Mesenteric fat pad (tissue), 1 donor: ENCODE measurements around the gene ABCD4. TPM values are rescaled to one million over a fixed set of nuclear protein-coding genes. Genes with fewer than 3 reads are reported as not detected.
"Not testable (repeated sequence)": the region's sequence is repeated elsewhere in the genome, so short reads cannot be mapped to it uniquely, and the experiment has no call there.

ENCODE experiments used
- DNase-seq: peaks from one replicate; pipeline ENCODE4 v3.0.0-alpha.2; 2020; ENCODE audit warnings: low spot score
- total RNA-seq: library from RNA; stranded (reverse); fragmentation: NEBNext Ultra II Directional; extraction: Animal tissue kit (Norgen Biotek cat#: 25700); gene quantifications from one replicate; pipeline ENCODE4 v1.2.1, GENCODE V29; 2021
- donor health status: DM: yes; HTN: yes; CAD: no.

ABCD4 gene
- total RNA-seq, 1 donor from 2014 or later = 41.5 TPM

DNA sequence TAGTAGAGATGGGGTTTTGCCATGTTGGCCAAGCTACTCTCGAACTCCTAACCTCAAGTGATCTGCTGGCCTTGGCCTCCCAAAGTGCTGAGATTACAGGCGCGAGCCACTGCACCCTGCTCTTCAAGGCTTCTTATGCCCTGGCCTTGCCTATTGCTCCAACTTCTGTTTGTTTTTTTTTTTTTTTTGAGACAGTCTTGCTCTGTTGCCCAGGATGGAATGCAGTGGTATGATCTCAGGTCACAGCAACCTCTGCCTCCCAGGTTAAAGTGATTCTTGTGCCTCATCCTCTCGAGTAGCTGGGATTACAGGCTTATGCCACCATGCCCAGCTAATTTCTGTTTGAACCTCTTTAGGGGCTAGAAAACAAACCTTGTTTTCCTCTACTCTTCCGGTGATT lies 6.0 kb upstream of the ABCD4 start:
- no peak for DNase-seq

GRCh38 chr14:74302152-74302628 lies 544 bp downstream of the ABCD4 start:
- DNase-seq = no peak

DNA sequence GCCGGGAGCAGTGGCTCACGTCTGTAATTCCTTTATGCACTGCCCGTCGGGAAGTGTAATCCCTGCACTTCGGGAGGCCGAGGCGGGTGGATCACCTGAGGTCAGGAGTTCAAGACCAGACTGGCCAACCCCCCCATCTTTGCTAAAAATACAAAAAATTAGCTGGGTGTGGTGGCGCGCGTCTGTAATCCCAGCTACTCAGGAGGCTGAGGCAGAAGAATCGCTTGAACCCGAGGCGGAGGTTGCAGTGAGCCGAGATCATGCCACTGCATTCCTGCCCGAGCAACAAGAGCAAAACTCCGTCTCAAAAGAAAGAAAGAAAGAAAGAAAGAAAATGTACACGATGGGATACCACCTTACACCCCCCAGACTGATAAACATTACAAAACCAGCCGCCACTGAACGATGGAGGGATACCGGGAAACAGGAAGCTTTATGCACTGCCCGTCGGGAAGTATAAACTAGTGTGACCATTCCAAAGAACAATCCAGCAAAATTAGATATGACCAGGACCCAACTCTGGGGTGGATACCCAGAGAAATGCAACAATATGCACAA lies 1.1 kb downstream of the ABCD4 start:
- no peak for DNase-seq

- DNase-seq = no peak
These were observed 3.6 kb downstream of the ABCD4 start for GRCh38 chr14:74299061-74299545.

DNA sequence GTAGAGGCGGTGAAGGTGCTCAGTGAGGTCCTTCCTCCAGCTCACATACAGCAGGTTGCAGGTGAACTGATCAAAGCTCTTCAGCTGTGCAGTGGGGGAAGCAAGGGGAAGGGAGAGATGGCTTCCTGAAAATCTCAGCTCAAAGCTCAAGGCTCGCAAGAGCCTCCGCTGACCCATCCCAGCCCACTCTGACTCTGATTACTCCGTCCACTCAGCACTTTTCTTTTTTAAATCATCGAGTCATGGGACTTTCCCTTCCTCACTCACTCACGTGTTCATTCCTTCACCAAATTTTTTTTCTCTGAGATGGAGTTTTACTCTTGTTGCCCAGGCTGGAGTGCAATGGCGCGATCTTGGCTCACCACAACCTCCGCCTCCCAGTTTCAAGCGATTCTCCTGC lies 4.7 kb downstream of the ABCD4 start:
- no peak for DNase-seq

DNA sequence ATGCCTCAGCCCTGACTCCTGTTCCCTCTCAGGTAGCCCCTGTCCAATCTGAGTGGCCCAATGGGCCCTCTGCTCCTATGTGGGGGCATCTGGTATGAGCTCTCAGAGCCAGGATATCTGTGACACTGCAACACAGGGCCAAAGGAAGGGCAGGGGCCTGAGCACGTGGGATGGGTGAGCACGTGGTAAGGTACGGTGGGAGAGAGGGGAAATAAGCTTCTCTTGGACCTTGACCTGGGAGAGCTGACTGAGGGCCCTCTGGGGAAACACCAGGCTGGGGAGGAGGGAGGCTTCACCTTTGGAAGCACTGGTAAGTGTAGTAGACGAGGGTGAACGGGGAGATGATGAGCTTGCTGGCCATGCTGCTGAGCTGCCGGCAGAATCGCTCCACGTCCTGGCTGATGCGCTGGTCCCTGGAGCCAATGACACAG lies 6.7 kb downstream of the ABCD4 start:
- DNase-seq = no peak

- DNase-seq = no peak
These were observed 9.1 kb downstream of the ABCD4 start for GRCh38 chr14:74293606-74294005.

- no peak for DNase-seq
These were observed 10.7 kb downstream of the ABCD4 start for GRCh38 chr14:74292061-74292460.

DNA sequence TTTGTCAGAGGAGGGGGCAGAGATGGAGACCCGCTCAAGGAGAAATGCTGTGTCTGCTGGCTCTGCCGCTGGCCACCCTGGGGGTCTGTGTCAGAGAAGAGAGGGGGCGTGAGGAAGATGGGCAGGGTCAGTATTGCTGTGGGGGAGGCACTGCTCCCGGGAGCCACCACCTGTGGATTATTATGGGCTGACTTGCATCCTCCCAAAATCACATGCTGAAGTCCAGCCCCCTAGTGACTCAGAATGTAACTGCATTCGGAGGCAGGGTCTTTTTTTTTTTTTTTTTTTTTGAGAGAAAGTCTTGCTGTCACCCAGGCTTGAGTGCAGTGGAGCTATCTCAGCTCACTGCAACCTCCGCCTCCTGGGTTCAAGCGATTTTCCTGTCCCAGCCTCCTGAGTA lies 12.3 kb downstream of the ABCD4 start:
- no peak for DNase-seq

DNA sequence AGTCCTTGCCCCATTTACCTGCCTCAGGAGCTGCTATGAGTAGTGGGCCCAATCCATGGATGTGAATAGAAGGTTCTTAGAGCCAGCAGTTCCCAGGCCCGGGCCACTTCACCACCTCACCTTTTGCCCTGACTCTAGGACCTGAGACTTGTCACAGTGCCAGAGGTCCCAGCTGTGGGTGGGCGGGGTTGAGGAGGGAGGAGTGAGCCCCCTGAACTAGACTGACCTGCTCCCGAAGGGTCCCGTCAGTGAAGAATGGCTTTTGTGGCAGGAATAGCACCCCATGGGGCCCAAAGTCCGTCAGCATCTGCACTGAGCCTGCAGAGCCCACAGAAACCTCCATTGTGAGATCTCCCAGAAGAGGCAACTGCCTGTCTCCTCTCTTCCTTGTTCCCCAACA lies 12.9 kb downstream of the ABCD4 start:
- no peak for DNase-seq

- no peak for DNase-seq
These were observed 16.0 kb downstream of the ABCD4 start for GRCh38 chr14:74286736-74287135.

DNA sequence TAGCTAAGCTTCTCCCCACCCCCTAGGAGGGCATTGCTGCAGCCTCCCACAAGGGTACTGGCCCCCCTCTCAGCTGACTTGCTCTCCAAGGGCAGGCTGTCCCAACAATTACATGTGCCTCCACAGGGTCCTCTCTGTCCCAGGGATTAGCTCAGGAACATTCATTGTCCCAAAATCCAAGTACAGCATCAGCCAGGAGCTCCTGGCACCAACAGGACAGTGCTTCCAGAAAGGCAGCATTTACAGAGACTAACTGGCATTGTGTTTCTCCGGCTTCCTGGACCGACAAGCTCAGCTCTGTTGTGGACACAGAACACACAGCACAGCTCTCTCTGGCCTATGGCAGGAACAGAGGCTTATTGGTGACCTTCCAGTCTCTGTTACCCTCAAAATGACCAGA lies 21.7 kb downstream of the ABCD4 start:
- no peak for DNase-seq

DNA sequence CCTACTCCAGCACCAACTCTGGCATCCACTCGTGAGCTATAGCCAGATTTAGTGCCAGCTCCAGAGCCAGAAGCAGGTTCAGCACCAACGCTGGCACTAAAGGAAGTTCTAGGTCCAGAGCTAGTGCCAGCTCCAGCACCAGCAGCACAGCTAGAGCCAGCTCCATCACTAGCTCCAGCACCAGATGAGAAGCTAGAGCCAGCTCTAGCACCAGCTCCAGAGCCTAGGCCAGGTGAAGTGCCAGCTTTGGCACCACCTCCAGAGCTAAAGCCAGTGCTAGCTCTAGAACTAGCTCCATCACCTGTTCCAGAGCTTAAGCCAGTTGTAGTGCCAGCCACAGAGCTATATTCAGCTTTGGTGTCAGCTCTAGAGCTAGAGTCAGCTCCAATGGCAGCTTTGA lies 24.7 kb downstream of the ABCD4 start:
- DNase-seq = no peak

GRCh38 chr14:74275241-74275841 lies 27.4 kb downstream of the ABCD4 start:
- no peak for DNase-seq

GRCh38 chr14:74271365-74271764 lies 31.4 kb downstream of the ABCD4 start:
- DNase-seq = no peak

DNA sequence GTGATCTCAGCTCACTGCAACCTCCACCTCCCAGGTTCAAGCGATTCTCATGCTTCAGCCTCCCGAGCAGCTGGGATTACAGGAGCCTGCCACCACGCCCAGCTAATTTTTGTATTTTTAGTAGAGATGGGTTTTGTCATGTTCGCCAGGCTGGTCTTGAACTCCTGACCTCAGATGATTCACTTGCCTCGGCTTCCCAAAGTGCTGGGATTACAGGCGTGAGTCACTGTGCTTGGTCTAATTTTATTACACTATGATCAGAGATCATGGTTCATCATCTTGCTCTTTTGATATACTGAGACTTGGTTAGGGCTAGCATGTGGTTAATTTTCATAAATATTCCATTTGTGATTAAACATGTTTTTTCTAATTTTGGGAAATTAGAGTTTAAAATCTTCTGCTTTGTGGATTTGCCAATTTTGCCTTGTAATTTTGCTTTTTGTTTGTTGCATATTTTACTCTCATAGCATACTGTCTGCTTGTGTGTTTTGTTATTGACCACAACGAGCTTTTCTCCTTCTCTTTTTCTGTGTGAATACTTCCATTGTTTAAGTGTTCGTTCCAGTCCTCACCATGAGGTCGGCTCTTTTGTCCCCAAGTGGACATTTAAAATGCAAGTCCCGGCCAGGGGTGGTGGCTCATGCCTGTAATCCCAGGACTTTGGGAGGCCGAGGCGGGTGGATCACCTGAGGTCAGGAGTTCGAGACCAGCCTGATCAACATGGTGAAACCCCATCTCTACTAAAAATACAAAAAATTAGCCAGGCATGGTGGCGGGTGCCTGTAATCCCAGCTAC lies 32.2 kb downstream of the ABCD4 start:
- DNase-seq = not testable (repeated sequence)

DNA sequence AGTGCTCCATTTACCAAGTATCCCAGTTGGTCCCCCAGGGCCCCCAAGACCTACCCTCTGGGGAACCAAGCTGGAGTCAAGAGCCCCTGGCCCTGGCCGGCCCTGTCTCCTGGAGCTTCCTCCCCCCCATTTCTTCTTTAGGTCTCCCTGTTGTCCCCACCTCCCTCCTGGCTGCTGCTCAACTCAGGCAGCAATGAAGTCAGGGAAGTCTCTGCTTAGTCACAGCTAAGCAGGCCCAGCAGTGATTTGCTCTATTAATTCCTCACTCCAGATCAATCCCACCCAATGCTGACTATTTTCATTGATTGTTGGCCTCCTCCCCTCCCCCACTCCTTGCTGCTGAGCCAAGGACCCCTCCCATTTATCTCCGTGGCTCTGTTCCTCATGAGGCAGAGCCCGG lies 35.1 kb downstream of the ABCD4 start:
- no peak for DNase-seq

GRCh38 chr14:74265301-74265965 lies 37.3 kb downstream of the ABCD4 start:
- DNase-seq = no peak

GRCh38 chr14:74263921-74264320 lies 38.8 kb downstream of the ABCD4 start:
- DNase-seq = no peak

- no peak for DNase-seq
These were observed 39.6 kb downstream of the ABCD4 start for GRCh38 chr14:74263181-74263580.

- no peak for DNase-seq
These were observed 40.7 kb downstream of the ABCD4 start for GRCh38 chr14:74262076-74262475.

GRCh38 chr14:74261288-74261687 lies 41.4 kb downstream of the ABCD4 start:
- no peak for DNase-seq
